HG02943 (cell line): ENCODE measurements around the gene UBAC2.
"Not testable (repeated sequence)": the region's sequence is repeated elsewhere in the genome, so short reads cannot be mapped to it uniquely, and the experiment has no call there.

Source experiments
- ATAC-seq: cut with Tn5 transposase; IDR thresholded peaks from one replicate; pipeline ENCODE4 v1.9.1; 2021; ENCODE audit warnings: mild to moderate bottlenecking, low read depth, moderate library complexity; ENCODE audit not compliant: unreplicated experiment

Gene UBAC2

GRCh38 chr13:99211421-99212035, 10.9 kb downstream of the UBAC2 start:
- no peak for ATAC-seq

DNA sequence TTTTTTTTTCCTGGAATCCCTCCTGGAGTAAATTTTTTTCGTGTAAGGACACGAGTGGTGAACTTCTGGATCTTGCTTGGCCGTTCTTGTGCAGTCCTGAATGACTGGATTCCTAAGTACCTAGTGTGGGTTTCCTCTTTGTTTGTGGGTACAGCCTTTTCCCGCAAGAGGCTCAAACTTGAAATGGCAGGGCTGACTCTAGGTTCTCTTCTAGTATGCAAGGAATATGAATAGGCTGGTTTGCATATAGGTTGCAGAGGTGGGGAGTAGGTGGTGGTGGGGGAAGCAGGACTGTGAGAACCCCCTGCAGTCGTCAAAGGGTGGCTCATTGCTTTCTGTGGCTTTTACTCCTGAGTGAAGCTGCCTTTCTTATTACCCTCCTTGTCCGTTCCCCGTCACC, 13.6 kb downstream of the UBAC2 start:
- ATAC-seq, result peak; percentile 52

- no peak for ATAC-seq
Measured at GRCh38 chr13:99214731-99215130, 14.1 kb downstream of the UBAC2 start.

DNA sequence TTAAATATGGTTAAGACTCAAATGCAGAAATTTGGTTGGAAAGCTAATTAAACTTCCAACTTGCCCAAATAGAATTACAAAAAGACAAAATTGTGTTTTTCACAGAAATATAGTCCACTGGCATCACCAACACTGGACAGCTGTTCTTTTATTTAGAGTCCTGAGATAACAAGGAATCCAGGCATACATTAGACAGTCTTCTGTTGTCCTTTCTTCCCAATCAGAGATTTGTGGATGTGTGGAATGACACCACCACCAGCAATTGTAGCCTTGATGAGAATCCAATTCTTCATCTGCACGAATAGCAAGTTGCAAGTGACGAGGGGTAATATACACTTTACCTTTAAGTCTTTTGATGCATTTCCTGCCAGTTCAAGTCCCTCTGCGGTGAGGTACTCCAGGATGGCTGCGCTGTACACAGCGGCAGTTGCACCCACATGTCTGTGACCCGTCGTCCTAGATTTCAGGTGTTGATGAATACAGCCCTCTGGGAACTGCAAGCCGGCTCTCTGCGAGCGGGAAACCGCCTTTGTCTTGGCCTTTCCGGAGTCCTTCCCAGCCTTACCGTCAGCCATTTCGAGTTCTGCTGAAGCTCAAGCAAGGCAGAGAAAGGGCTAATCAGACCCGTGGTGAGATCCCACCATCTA, 14.7 kb downstream of the UBAC2 start:
- no peak for ATAC-seq

DNA sequence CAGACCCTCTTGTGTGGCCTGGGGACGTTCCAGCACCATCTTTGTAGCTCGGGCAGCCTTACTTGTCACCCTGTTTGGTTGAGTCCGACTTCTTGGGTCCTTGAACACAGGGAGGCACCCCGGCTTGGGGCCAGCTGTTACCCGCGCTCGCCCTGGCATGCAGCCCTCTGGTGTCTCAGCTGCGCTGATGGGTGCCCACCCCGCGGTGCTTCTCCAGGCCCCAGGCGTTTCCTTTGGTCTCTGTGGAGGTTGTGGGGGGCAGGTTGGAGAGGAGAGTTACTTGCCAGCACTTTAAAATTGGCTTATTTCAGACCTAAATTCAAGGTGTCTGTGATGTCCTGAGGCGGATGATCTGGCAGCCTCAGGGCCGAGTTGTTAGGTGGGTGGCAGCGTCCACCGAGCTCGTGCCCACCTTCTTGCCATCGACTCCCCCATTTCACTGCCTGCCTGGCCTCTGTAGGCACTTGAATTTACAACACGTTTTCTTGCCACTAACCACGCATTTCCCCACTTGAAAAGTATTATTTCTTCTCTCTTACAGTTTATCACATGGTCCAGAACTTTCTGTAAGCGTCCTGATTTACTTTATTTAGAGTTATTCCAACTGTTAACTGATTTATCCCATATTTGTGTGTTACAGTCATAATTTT, 16.9 kb downstream of the UBAC2 start:
- no peak for ATAC-seq

DNA sequence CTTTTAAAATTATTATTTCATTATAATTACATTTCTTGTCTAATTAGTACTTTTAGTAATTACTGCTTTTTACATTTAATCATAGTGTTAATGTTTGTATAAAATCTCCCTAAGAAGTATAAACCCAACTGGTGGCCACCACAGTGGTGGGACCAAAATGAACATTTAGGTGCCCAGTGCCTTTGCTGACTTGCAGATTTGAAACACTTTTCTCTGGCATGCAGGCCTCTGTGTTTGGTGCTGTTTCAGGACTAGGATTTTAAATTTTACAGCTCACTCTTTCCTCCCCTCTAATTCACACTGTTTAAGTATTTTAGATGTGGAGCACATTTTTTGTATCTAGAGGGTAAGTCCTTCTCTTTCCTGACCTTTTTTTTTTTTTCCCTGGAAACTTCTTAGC, 17.5 kb downstream of the UBAC2 start:
- no peak for ATAC-seq

DNA sequence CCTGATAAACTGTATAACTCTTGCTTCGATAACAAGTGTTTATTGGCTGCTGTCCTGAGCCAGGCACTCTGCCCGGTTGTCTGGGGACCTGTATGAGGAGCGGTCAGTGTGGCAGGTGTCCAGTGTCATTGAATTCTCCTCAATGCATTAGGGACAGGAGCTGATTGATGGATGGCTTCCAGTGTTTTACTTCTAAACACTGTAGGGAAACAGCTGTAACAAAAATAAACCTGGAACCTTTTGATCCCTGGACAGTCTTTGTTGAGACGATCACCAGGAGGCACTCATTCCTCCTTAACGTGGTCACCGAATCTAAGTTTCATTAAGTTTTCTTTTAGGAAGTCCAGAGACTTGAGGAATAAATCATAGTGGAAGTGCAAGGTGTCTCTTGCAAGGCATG, 17.9 kb downstream of the UBAC2 start:
- no peak for ATAC-seq

- no peak for ATAC-seq
Measured at GRCh38 chr13:99218969-99219368, 18.3 kb downstream of the UBAC2 start.

DNA sequence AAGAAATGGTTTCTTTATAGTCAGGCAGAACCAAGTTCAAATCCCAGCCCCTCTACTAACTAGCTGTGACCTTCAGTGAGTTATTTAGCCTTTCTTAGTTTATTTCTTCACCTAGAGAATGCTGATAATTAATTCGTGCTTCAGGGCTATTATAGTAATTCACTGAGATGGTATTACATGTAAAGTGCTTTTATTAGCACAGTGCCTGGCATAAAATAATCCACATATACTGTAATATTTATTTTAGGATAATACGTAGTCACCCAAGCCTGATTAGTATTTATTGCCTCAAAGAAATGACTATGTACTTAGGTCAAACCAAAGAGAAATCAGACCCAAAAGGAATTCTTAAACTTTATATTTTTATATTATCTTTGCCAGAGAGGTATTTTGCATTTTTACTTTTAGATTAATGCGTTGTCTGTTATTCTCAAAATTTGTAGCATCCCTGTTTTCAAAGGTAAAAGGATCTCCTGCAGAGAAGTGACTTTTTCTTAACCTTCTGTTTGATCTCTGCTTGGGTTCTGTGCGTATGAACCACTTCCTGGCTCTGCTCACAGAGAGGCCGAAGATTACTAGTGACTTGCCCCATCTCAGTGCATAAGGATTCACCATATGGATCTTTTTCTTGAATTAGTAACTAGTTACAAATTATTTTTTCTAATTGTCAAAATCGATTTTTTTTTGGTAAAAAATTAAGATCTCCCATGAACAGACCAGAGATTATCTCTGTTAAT, 19.7 kb downstream of the UBAC2 start:
- no peak for ATAC-seq

DNA sequence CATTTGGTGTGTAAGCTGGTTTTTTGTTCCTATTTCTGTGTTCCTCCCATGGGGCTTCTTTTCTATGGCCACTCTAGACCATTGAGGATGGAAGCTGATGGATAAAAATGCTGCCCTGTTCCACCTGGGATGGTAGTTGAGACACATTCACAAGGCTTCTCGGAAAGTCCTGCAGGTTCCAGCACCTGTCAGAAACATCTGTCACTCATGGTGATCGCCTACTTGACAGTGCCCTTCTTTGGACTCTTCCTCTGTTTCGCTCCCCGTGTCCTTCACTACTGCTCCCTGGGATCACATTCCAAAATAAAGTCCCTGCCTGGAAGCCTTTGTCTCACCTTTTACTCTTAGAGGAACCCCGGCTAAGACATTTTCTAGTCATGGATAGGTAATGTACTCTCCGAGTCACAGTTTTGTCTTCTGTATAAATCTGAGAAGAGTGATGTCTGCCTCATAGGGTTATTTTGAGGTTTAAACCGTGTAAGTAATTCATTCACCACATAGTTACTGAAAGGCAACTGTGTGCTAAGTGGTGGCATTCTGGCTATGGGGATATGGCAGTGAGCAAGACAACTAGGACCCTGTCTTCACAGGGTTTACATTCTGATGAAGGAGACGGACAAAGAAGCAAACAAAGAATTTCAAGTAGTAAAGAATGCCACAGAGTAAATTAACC, 21.0 kb downstream of the UBAC2 start:
- no peak for ATAC-seq

GRCh38 chr13:99223587-99223986, 22.9 kb downstream of the UBAC2 start:
- no peak for ATAC-seq

DNA sequence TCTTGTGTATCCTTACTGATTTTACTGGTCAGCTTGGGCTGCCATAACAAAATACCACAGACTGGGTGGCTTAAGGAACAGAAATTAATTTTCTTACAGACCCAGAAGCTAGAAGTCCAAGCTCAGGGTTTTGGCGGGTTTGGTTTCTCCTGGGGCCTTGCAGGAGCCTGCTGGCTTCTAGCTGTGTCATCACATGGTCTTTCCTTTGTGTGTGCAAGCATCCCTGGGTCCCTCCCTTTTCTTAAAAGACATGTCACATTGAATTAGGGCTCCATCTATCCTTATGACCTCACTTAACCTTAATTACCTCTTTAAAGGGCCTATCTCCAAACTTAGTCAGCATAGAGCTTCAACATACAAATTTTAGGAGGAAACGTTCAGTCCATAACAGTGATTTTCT, 23.4 kb downstream of the UBAC2 start:
- no peak for ATAC-seq

GRCh38 chr13:99225078-99225477, 24.4 kb downstream of the UBAC2 start:
- ATAC-seq, result no peak

GRCh38 chr13:99226513-99226912, 25.9 kb downstream of the UBAC2 start:
- ATAC-seq, result no peak

DNA sequence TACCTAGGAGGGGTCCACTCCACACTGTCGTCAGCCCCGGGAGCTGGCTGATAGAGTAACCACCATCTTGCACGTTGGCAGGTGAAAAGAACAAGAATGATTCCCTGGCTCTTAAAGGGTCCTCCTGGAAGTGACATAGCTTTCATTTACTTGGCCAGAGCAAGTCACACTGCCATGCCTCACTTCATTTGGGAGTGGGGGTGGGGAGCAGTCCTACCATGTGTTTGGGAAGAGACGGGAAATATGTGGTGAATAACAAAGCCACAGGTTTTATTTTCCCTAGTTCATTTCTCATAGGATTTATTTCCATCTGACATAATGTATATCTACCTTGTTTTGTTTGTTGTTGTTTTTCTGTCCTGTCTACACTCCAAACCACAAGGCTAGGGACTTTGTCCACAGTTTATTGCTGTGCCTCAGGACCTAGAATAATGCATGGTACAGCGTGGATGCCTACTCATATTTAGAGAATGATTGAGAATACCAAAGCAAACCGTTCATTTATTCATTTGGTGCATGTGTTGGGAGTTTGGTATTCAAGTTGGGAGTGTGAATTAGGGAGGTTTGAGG, 26.8 kb downstream of the UBAC2 start:
- ATAC-seq, result no peak

GRCh38 chr13:99227909-99228688, 27.4 kb downstream of the UBAC2 start:
- ATAC-seq, result no peak

GRCh38 chr13:99228737-99229691, 28.4 kb downstream of the UBAC2 start:
- peak; percentile 93 for ATAC-seq

DNA sequence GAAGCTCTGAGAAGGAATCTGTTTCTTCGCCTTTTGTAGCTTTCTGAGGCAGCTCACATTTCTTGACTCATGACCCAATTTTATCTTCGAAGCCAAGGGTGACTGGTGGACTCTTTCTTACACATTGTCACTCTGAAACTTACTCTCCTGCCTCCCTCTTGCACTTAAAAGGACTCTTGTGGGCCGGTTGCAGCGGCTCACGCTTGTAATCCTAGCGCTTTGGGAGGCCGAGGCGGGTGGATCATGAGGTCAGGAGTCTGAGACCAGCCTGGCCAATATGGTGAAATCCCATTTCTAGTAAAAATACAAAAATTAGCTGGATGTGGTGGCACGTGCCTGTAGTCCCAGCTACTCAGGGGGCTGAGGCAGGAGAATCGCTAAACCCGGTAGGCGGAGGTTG, 29.9 kb downstream of the UBAC2 start:
- ATAC-seq, result not testable (repeated sequence)

DNA sequence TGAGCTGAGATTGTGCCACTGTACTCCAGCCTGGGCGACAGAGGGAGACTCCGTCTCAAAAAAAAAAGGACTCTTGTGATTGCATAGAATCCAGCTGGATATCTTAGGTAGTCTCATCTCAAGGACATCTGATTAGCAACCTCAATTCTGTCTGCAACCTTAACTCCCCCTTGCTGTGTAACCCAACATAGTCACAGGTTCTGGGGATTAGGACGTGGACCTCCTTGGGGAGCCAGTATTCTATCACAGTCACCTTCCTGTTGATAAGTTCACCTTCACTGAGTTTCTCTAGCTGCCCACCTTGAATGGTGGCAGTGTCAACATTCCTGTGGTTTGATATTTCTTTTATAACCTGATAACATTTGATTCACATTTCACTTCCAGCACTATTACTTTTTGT, 30.3 kb downstream of the UBAC2 start:
- no peak for ATAC-seq
